Measurements from ENCODE around the gene RCOR3. TPM values are rescaled to one million over a fixed set of nuclear protein-coding genes. Genes with fewer than 3 reads are reported as not detected.

Gene RCOR3
- total and polyA plus RNA-seq, 2 experiments from 2014 or later: 13.8 to 25.8 TPM

GRCh38 chr1:211359876-211360275, 100.7 kb downstream of the RCOR3 start:
- Histone ChIP-seq H4K20me1 (ENCODE audit: insufficient read depth) (no peaks in the 10 kb centered on the region), H3K9me3 (ENCODE audit: low read depth) (no peaks in the 10 kb centered on the region), H3K9ac (no peak overlapping the region), H3K79me2 (ENCODE audit: insufficient read depth) (no peaks in the 10 kb centered on the region), H3K4me2 (ENCODE audit: unreplicated experiment) (no peak overlapping the region), H3K4me3 (no peak overlapping the region), H3K4me1 (ENCODE audit: insufficient read depth) (peaks cover 18% of the 10 kb centered on the region), H2AFZ (no peak overlapping the region), H3K27me3 (replicated peaks; ENCODE audit: insufficient read depth) (no peaks in the 10 kb centered on the region), H3K27ac (no peak overlapping the region), H3F3A (ENCODE audit: insufficient read depth) (peaks cover 7% of the 10 kb centered on the region; the same call in 1 of the 2 replicates), H3K36me3 (ENCODE audit: low read depth) (no peaks in the 10 kb centered on the region), H3K9me2 (ENCODE audit: insufficient read depth) (no peaks in the 10 kb centered on the region)
- TF ChIP-seq EZH2 (IDR thresholded peaks at IDR 0.05; ENCODE audit: insufficient read depth, poor library complexity, severe bottlenecking) (no peak), EZH2phosphoT487 (IDR thresholded peaks at IDR 0.05; ENCODE audit: insufficient read depth, low read depth) (no peak)
- in situ Hi-C loops (cut with MboI): no loop called here
- DNase-seq: no peak
- WGBS, 2 experiments (ENCODE audit: low coverage in 1 of 2, low lambda C conversion rate in 2 of 2, missing lambda C conversion rate in 2 of 2): 98% methylated on average over 3 of the region's 3 CpGs

GRCh38 chr1:211361202-211361601, 102.0 kb downstream of the RCOR3 start:
- no peak overlapping the region for H3K4me3 ChIP-seq

More at GRCh38 chr1:211361202-211361601, 102.0 kb downstream of the RCOR3 start:
- H3K27me3 ChIP-seq (replicated peaks; ENCODE audit: insufficient read depth): no peaks in the 10 kb centered on the region
- H3K9me2 ChIP-seq (ENCODE audit: insufficient read depth): no peaks in the 10 kb centered on the region; the same call in 1 of the 2 replicates
- no peak overlapping the region for H3K4me2 ChIP-seq (ENCODE audit: unreplicated experiment)
- in situ Hi-C loops (cut with MboI): no loop called here
- H3F3A ChIP-seq (ENCODE audit: insufficient read depth): peaks cover 7% of the 10 kb centered on the region; the same call in 1 of the 2 replicates
- H3K4me1 ChIP-seq (ENCODE audit: insufficient read depth): peaks cover 18% of the 10 kb centered on the region
- H3K79me2 ChIP-seq (ENCODE audit: insufficient read depth): no peaks in the 10 kb centered on the region
- no peak overlapping the region for H2AFZ ChIP-seq
- no peaks in the 10 kb centered on the region for H4K20me1 ChIP-seq (ENCODE audit: insufficient read depth)
- TF ChIP-seq EZH2 (IDR thresholded peaks at IDR 0.05; ENCODE audit: insufficient read depth, poor library complexity, severe bottlenecking) (no peak), EZH2phosphoT487 (IDR thresholded peaks at IDR 0.05; ENCODE audit: insufficient read depth, low read depth) (no peak)
- WGBS, 2 experiments (ENCODE audit: low coverage in 1 of 2, low lambda C conversion rate in 2 of 2, missing lambda C conversion rate in 2 of 2): 88% methylated on average over 1 of the region's 1 CpG
- no peaks in the 10 kb centered on the region for H3K36me3 ChIP-seq (ENCODE audit: low read depth)
- no peak overlapping the region for H3K27ac ChIP-seq
- DNase-seq: no peak
- no peaks in the 10 kb centered on the region for H3K9me3 ChIP-seq (ENCODE audit: low read depth)
- H3K9ac ChIP-seq: no peak overlapping the region

Other genes with a start within 250 kb of the RCOR3 start
- gene KCNH1, start 125.2 kb upstream of the RCOR3 start, total RNA-seq (2014; rRNA removed; shearing (Covaris generic)): 1.5 and 1.8 TPM in 2 replicates
- 0.71 and 0.77 TPM in 2 replicates for gene KCNH1, start 125.2 kb upstream of the RCOR3 start, polyA plus RNA-seq (2016; fragmentation: Nextera tagmentation; extraction: Ambion mirVana)
- 7.7 and 9.9 TPM in 2 replicates for gene TRAF5, start 67.5 kb downstream of the RCOR3 start, total RNA-seq (2014; rRNA removed; shearing (Covaris generic))
- gene TRAF5, start 67.5 kb downstream of the RCOR3 start, polyA plus RNA-seq (2016; fragmentation: Nextera tagmentation; extraction: Ambion mirVana): 5.7 and 6.3 TPM in 2 replicates
- not detected in 2 replicates for gene RD3, start 232.8 kb downstream of the RCOR3 start, total RNA-seq (2014; rRNA removed; shearing (Covaris generic))
- not detected in 2 replicates for gene RD3, start 232.8 kb downstream of the RCOR3 start, polyA plus RNA-seq (2016; fragmentation: Nextera tagmentation; extraction: Ambion mirVana)